Trophoblast cell (in vitro differentiated cells and primary cell): ENCODE measurements around the gene PDZD11.

Experiments used
- DNase-seq, 2 donors: peaks; one replicate each; pipeline ENCODE4 v3.0.0-alpha.2; 2016
- H2AFZ ChIP-seq: 2 replicates; pipeline ENCODE4 v1.6.1; 2013; ENCODE audit warnings: low read length, moderate library complexity, mild to moderate bottlenecking; ENCODE audit not compliant: insufficient read depth, poor library complexity
- H2AK5ac ChIP-seq: 2 replicates; pipeline ENCODE4 v1.6.1; 2013; ENCODE audit warnings: mild to moderate bottlenecking, low read length
- H2BK120ac ChIP-seq: 2 replicates; pipeline ENCODE4 v1.6.1; 2013; ENCODE audit warnings: low read length, mild to moderate bottlenecking, moderate library complexity; ENCODE audit not compliant: insufficient read depth, poor library complexity
- H2BK12ac ChIP-seq: 2 replicates; pipeline ENCODE4 v1.6.1; 2013; ENCODE audit warnings: mild to moderate bottlenecking, low read length, moderate library complexity
- H2BK5ac ChIP-seq: 2 replicates; pipeline ENCODE4 v1.6.1; 2013; ENCODE audit warnings: low read length, low read depth, moderate library complexity, mild to moderate bottlenecking; ENCODE audit not compliant: poor library complexity
- H3K14ac ChIP-seq: 2 replicates; pipeline ENCODE4 v1.6.1; 2013; ENCODE audit warnings: mild to moderate bottlenecking, low read length
- H3K18ac ChIP-seq: 2 replicates; pipeline ENCODE4 v1.6.1; 2013; ENCODE audit warnings: mild to moderate bottlenecking, low read length
- H3K23ac ChIP-seq: 2 replicates; pipeline ENCODE4 v1.6.1; 2013; ENCODE audit warnings: low read length
- H3K27ac ChIP-seq: 2 replicates; pipeline ENCODE4 v1.5.1; 2013; ENCODE audit warnings: low read depth, mild to moderate bottlenecking, inconsistent platforms, low read length, moderate library complexity
- H3K27me3 ChIP-seq: 2 replicates; pipeline ENCODE4 v1.6.1; 2013; ENCODE audit warnings: inconsistent platforms, mild to moderate bottlenecking, low read length, moderate library complexity; ENCODE audit not compliant: insufficient read depth
- H3K36me3 ChIP-seq, 2 experiments: 1 replicate in 1 of 2; 2 replicates in 1 of 2; pipeline ENCODE4 v1.6.1; 2013; ENCODE audit warnings: low read length in 2 of 2, mild to moderate bottlenecking in 2 of 2, moderate library complexity in 1 of 2; ENCODE audit not compliant: insufficient read depth in 2 of 2, control insufficient read depth in 1 of 2
- H3K4ac ChIP-seq: 2 replicates; pipeline ENCODE4 v1.6.1; 2013; ENCODE audit warnings: low read depth, mild to moderate bottlenecking, low read length, moderate library complexity
- H3K4me1 ChIP-seq, 2 experiments: 1 replicate in 1 of 2; 2 replicates in 1 of 2; pipeline ENCODE4 v1.6.1; 2013; ENCODE audit warnings: low read length in 2 of 2, mild to moderate bottlenecking in 2 of 2, moderate library complexity in 1 of 2; ENCODE audit not compliant: insufficient read depth in 2 of 2, control insufficient read depth in 1 of 2
- H3K4me2 ChIP-seq: 2 replicates; pipeline ENCODE4 v1.6.1; 2013; ENCODE audit warnings: inconsistent platforms, mild to moderate bottlenecking, low read length, moderate library complexity
- H3K4me3 ChIP-seq: 2 replicates; pipeline ENCODE4 v1.5.1; 2013; ENCODE audit warnings: mild to moderate bottlenecking, low read depth, low read length, inconsistent platforms
- H3K79me1 ChIP-seq: one replicate; pipeline ENCODE4 v1.6.1; 2013; ENCODE audit warnings: low read length
- H3K79me2 ChIP-seq: 2 replicates; pipeline ENCODE4 v1.6.1; 2013; ENCODE audit warnings: low read length, mild to moderate bottlenecking; ENCODE audit not compliant: control insufficient read depth, insufficient read depth, poor library complexity
- H3K9ac ChIP-seq: 2 replicates; pipeline ENCODE4 v1.6.1; 2013; ENCODE audit warnings: mild to moderate bottlenecking, low read length
- H3K9me3 ChIP-seq: 2 replicates; pipeline ENCODE4 v1.6.1; 2013; ENCODE audit warnings: low read depth, mild to moderate bottlenecking, control low read depth, inconsistent platforms, low read length; ENCODE audit not compliant: insufficient read depth
- H4K12ac ChIP-seq: 2 replicates; pipeline ENCODE4 v1.6.1; 2013; ENCODE audit warnings: low read depth, mild to moderate bottlenecking, low read length, moderate library complexity
- H4K8ac ChIP-seq: 2 replicates; pipeline ENCODE4 v1.6.1; 2013; ENCODE audit warnings: low read depth, mild to moderate bottlenecking, low read length, moderate library complexity
- H4K91ac ChIP-seq: one replicate; pipeline ENCODE4 v1.6.1; 2013; ENCODE audit warnings: low read depth, mild to moderate bottlenecking, low read length, moderate library complexity
- WGBS: extraction: QIAGEN DNeasy Blood & Tissue Kit; methylation state at CpG from one replicate; pipeline ENCODE4 v1.1.7; 2013; ENCODE audit warnings: missing lambda C conversion rate; ENCODE audit not compliant: insufficient read length, insufficient coverage; ENCODE audit errors: extremely low coverage; 5-methylcytosine and 5-hydroxymethylcytosine counted together

The PDZD11 gene

DNA sequence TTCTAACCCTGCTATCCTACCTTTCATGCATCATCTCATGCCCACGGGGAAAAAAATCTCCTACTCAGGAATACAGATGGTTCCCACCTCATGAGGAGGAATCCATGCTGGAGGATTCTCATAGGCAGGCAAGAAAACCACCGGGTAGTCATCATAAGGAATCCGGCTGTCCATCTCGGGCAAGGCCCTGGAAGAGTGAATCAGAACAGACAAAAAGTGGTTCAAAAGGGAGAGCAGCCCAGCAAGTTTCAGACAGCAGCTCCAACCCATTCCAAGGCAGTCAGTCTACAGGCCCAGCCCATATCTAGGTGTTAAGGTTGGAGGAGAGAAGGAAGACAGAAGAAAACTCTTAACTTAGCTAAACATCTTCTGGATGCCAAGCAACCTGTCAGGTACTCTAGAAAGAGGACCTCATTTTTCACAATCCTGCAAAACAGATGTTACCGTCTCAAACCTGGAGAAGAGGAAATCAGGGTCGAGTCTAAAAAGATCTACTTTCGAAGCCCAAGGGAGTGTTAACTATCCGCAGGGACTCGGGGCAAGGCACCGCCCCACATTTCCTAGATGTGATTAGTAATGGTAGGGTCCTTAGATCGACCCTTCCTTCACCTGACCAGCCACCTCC is 447 bp downstream of the PDZD11 start:
- H4K91ac ChIP-seq = peak overlapping the region; percentile 37
- peak overlapping the region; percentile 73 for H3K14ac ChIP-seq
- DNase-seq = peak in 1 of 2 donors; percentile 1
- H3K23ac ChIP-seq = no peak overlapping the region
- H3K9ac ChIP-seq = peak overlapping the region; percentile 86
- H3K4me2 ChIP-seq = peak overlapping the region; percentile 78
- no peak overlapping the region for H2BK120ac ChIP-seq
- peak overlapping the region; percentile 96 for H3K4me3 ChIP-seq
- H3K4ac ChIP-seq = peak overlapping the region; percentile 3
- peak overlapping the region; percentile 66 for H2AFZ ChIP-seq
- no peaks in the 10 kb centered on the region for H3K27me3 ChIP-seq
- H4K12ac ChIP-seq = no peak overlapping the region
- peaks cover 3% of the 10 kb centered on the region in 2 experiments for H3K4me1 ChIP-seq
- no peaks in the 10 kb centered on the region for H3K9me3 ChIP-seq
- no peak overlapping the region for H3K27ac ChIP-seq
- H3K79me2 ChIP-seq = no peaks in the 10 kb centered on the region
- no peak overlapping the region for H2BK12ac ChIP-seq
- peak overlapping the region; percentile 75 for H3K18ac ChIP-seq
- peaks cover 3 to 9% of the 10 kb centered on the region in 2 experiments for H3K36me3 ChIP-seq
- WGBS = no CpG with 5 or more reads among the region's 11 CpGs
- peaks cover 5% of the 10 kb centered on the region for H3K79me1 ChIP-seq
- H2AK5ac ChIP-seq = no peak overlapping the region
- peak overlapping the region; percentile 92 for H4K8ac ChIP-seq
- H2BK5ac ChIP-seq = no peak overlapping the region

DNA sequence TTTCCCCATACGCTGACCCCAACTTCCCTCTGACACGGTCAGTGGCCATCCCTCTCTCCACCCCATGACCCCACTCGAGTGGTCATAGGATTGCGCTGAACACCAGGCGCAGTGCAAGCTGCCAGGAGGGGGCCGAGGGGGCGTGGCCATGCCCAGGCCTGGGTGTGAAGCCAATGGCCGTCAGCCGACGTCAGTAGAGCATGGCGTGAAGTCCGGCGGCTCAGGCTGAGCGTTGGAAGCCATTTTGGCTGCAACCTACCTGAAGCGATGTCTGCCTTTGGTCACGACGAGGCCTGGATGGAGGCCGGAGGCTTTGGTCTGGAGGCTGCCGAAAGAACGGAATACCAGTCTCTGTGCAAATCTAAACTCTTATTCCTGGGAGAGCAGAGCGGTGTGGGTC is 7.8 kb downstream of the PDZD11 start, which contains the start of gene RAB41:
Gene RAB41, plus strand, starts transcription at position 222 of the 400 bp plus-strand sequence. Its CDS starts 46 bp downstream, at position 268.
- H3K4me1 ChIP-seq = no peaks in the 10 kb centered on the region
- no CpG with 5 or more reads among the region's 21 CpGs for WGBS
- H3K9me3 ChIP-seq = no peaks in the 10 kb centered on the region
- no peak within 1 kb of the TSS for H3K4ac ChIP-seq
- no peak within 1 kb of the TSS for H3K4me2 ChIP-seq
- no peak within 1 kb of the TSS for H4K8ac ChIP-seq
- H3K27me3 ChIP-seq = no peaks in the 10 kb centered on the region
- no peak within 1 kb of the TSS for H3K18ac ChIP-seq
- H2BK5ac ChIP-seq = no peak within 1 kb of the TSS
- no peak within 1 kb of the TSS for H2AFZ ChIP-seq
- H4K12ac ChIP-seq = no peak within 1 kb of the TSS
- no peak within 1 kb of the TSS for H2BK12ac ChIP-seq
- H3K23ac ChIP-seq = no peak within 1 kb of the TSS
- H2BK120ac ChIP-seq = no peak within 1 kb of the TSS
- no peak within 1 kb of the TSS for H3K4me3 ChIP-seq
- no peaks in the 10 kb centered on the region for H3K79me1 ChIP-seq
- no peak for DNase-seq
- no peak within 1 kb of the TSS for H2AK5ac ChIP-seq
- H3K27ac ChIP-seq = no peak within 1 kb of the TSS
- no peaks in the 10 kb centered on the region for H3K79me2 ChIP-seq
- H3K14ac ChIP-seq = no peak within 1 kb of the TSS
- H3K36me3 ChIP-seq = peaks cover 0 to 2% of the 10 kb centered on the region in 2 experiments
- no peak within 1 kb of the TSS for H4K91ac ChIP-seq
- no peak within 1 kb of the TSS for H3K9ac ChIP-seq

DNA sequence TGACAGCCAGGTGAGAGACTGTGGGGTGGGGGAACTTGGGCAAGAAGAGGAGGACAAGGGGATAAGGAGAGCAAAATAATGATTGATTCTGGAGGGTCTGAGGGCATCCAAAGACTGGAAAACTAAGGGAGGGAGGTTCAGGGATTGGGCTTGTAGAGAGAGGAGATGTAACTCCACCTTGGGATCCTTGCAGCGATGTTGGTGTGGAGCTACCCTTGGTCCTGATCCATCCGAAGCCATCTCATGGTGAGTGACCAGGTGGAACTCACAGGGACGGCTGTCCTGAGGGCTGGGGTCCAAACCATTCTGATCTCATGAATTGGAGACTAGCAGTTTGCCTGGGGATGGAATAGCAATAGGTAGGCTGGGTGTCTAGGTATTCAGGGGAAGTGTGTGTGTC is 9.2 kb downstream of the PDZD11 start:
- no peak overlapping the region for H3K27ac ChIP-seq
- no peak overlapping the region for H3K4ac ChIP-seq
- no peaks in the 10 kb centered on the region for H3K9me3 ChIP-seq
- no peak overlapping the region for H3K14ac ChIP-seq
- H3K18ac ChIP-seq = no peak overlapping the region
- no peak overlapping the region for H2AK5ac ChIP-seq
- no peak overlapping the region for H2BK5ac ChIP-seq
- no peaks in the 10 kb centered on the region for H3K36me3 ChIP-seq
- H2AFZ ChIP-seq = no peak overlapping the region
- no peak overlapping the region for H2BK120ac ChIP-seq
- no peaks in the 10 kb centered on the region for H3K79me1 ChIP-seq
- H4K8ac ChIP-seq = no peak overlapping the region
- no peak overlapping the region for H3K4me2 ChIP-seq
- no peak overlapping the region for H4K91ac ChIP-seq
- H4K12ac ChIP-seq = no peak overlapping the region
- DNase-seq = no peak
- no peak overlapping the region for H3K9ac ChIP-seq
- no peaks in the 10 kb centered on the region for H3K79me2 ChIP-seq
- H3K4me3 ChIP-seq = no peak overlapping the region
- no peaks in the 10 kb centered on the region for H3K27me3 ChIP-seq
- H3K4me1 ChIP-seq = no peaks in the 10 kb centered on the region
- no peak overlapping the region for H2BK12ac ChIP-seq
- WGBS = no CpG with 5 or more reads among the region's 3 CpGs
- no peak overlapping the region for H3K23ac ChIP-seq

DNA sequence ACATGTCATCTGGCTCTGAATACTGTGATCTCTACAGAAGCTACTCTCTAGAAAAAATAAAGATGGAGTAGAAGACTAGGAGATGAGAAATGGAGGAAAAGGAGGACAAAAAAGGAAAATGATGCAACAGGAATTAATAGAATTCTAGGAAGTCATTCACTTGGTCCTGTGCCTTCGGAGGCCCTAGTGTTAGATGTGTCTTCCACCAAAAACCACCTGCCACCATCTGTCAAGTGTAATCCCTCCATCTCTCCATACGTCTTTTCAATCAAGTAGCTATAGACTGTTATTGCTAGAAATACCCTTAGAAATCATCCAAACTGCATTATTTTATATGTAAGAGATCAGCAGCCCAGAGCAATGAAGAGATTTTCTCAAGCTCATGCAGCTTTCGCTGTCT is 10.6 kb downstream of the PDZD11 start:
- no peak overlapping the region for H2BK5ac ChIP-seq
- no peak overlapping the region for H3K23ac ChIP-seq
- H3K79me2 ChIP-seq = no peaks in the 10 kb centered on the region
- H4K91ac ChIP-seq = no peak overlapping the region
- DNase-seq = no peak
- no peak overlapping the region for H4K12ac ChIP-seq
- H3K9ac ChIP-seq = no peak overlapping the region
- H3K14ac ChIP-seq = no peak overlapping the region
- H3K4me2 ChIP-seq = no peak overlapping the region
- no peak overlapping the region for H3K4me3 ChIP-seq
- no peaks in the 10 kb centered on the region for H3K27me3 ChIP-seq
- no peak overlapping the region for H2BK120ac ChIP-seq
- no peak overlapping the region for H3K4ac ChIP-seq
- H3K18ac ChIP-seq = no peak overlapping the region
- H3K27ac ChIP-seq = no peak overlapping the region
- H3K79me1 ChIP-seq = no peaks in the 10 kb centered on the region
- no peak overlapping the region for H2AFZ ChIP-seq
- no peak overlapping the region for H4K8ac ChIP-seq
- no peak overlapping the region for H2AK5ac ChIP-seq
- no CpG with 5 or more reads among the region's 3 CpGs for WGBS
- no peak overlapping the region for H2BK12ac ChIP-seq
- no peaks in the 10 kb centered on the region for H3K36me3 ChIP-seq
- no peaks in the 10 kb centered on the region for H3K4me1 ChIP-seq
- no peaks in the 10 kb centered on the region for H3K9me3 ChIP-seq
